ENCODE data around the gene PXYLP1. TPM values are rescaled to one million over a fixed set of nuclear protein-coding genes. Genes with fewer than 3 reads are reported as not detected.

The PXYLP1 gene
- total RNA-seq, 1 donor: 6.5 TPM

GRCh38 chr3:141266797-141267555, 35.4 kb downstream of the PXYLP1 start:
- DNase-seq (ENCODE audit: insufficient read length, low spot score, missing footprints): no peak
- no peak overlapping the region for H3K4me3 ChIP-seq (ENCODE audit: insufficient read depth, low read length)
- no peaks in the 10 kb centered on the region for H3K36me3 ChIP-seq (ENCODE audit: insufficient read depth, low read length)
- no peak overlapping the region for H2AFZ ChIP-seq (ENCODE audit: low read length)
- no peaks in the 10 kb centered on the region for H3K27me3 ChIP-seq (ENCODE audit: insufficient read depth, low read length)
- TF ChIP-seq, protein P1, sequence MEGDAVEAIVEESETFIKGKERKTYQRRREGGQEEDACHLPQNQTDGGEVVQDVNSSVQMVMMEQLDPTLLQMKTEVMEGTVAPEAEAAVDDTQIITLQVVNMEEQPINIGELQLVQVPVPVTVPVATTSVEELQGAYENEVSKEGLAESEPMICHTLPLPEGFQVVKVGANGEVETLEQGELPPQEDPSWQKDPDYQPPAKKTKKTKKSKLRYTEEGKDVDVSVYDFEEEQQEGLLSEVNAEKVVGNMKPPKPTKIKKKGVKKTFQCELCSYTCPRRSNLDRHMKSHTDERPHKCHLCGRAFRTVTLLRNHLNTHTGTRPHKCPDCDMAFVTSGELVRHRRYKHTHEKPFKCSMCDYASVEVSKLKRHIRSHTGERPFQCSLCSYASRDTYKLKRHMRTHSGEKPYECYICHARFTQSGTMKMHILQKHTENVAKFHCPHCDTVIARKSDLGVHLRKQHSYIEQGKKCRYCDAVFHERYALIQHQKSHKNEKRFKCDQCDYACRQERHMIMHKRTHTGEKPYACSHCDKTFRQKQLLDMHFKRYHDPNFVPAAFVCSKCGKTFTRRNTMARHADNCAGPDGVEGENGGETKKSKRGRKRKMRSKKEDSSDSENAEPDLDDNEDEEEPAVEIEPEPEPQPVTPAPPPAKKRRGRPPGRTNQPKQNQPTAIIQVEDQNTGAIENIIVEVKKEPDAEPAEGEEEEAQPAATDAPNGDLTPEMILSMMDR (IDR thresholded peaks at IDR 0.05; ENCODE audit: extremely low read depth, low read depth, low read length): no peak
- H4K20me1 ChIP-seq (ENCODE audit: insufficient read depth, low read length): no peaks in the 10 kb centered on the region
- peaks cover 9% of the 10 kb centered on the region for H3K4me1 ChIP-seq (ENCODE audit: insufficient read depth, low read length)
- no peak overlapping the region for H3K4me2 ChIP-seq (ENCODE audit: insufficient read depth, low read length)
- H3K9me3 ChIP-seq (ENCODE audit: low read depth, low read length): no peaks in the 10 kb centered on the region
- no peaks in the 10 kb centered on the region for H3K79me2 ChIP-seq (ENCODE audit: insufficient read depth, low read length)
- no peak overlapping the region for H3K27ac ChIP-seq (ENCODE audit: low read depth, low read length)

DNA sequence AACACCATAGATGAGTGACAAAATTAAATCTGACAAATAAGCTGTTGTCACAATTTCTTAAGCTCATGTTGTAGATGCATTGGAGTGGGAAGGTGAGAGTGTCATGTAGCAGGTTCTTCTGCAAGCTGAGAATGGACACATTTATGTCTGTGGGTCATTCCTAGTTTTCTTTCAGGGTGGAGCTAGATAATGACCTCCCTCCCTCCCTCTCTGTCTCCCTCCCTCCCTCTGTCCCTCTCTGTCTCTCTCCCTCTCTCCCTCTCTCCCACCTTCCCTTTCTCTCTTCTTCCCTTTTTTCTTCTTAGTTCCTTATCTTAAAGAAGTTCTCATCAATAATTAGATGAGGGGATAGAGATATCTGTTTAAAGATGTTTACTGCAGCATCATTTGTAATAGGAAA, 36.0 kb downstream of the PXYLP1 start:
- no peaks in the 10 kb centered on the region for H3K27me3 ChIP-seq (ENCODE audit: insufficient read depth, low read length)
- no peak overlapping the region for H3K27ac ChIP-seq (ENCODE audit: low read depth, low read length)
- no peaks in the 10 kb centered on the region for H3K79me2 ChIP-seq (ENCODE audit: insufficient read depth, low read length)
- H3K4me1 ChIP-seq (ENCODE audit: insufficient read depth, low read length): peaks cover 2% of the 10 kb centered on the region
- no peaks in the 10 kb centered on the region for H3K36me3 ChIP-seq (ENCODE audit: insufficient read depth, low read length)
- no peak overlapping the region for H3K4me3 ChIP-seq (ENCODE audit: insufficient read depth, low read length)
- H3K4me2 ChIP-seq (ENCODE audit: insufficient read depth, low read length): no peak overlapping the region
- TF ChIP-seq, protein P1 (IDR thresholded peaks at IDR 0.05; ENCODE audit: extremely low read depth, low read depth, low read length): no peak
- H4K20me1 ChIP-seq (ENCODE audit: insufficient read depth, low read length): no peaks in the 10 kb centered on the region
- DNase-seq (ENCODE audit: insufficient read length, low spot score, missing footprints): no peak
- no peaks in the 10 kb centered on the region for H3K9me3 ChIP-seq (ENCODE audit: low read depth, low read length)
- no peak overlapping the region for H2AFZ ChIP-seq (ENCODE audit: low read length)

GRCh38 chr3:141268306-141268705, 36.7 kb downstream of the PXYLP1 start:
- Histone ChIP-seq H2AFZ (ENCODE audit: low read length) (no peak overlapping the region), H3K27ac (ENCODE audit: low read depth, low read length) (no peak overlapping the region), H3K27me3 (ENCODE audit: insufficient read depth, low read length) (no peaks in the 10 kb centered on the region), H3K4me3 (ENCODE audit: insufficient read depth, low read length) (no peak overlapping the region), H4K20me1 (ENCODE audit: insufficient read depth, low read length) (no peaks in the 10 kb centered on the region), H3K4me1 (ENCODE audit: insufficient read depth, low read length) (no peaks in the 10 kb centered on the region), H3K79me2 (ENCODE audit: insufficient read depth, low read length) (no peaks in the 10 kb centered on the region), H3K36me3 (ENCODE audit: insufficient read depth, low read length) (no peaks in the 10 kb centered on the region), H3K4me2 (ENCODE audit: insufficient read depth, low read length) (no peak overlapping the region), H3K9me3 (ENCODE audit: low read depth, low read length) (no peaks in the 10 kb centered on the region)
- DNase-seq (ENCODE audit: insufficient read length, low spot score, missing footprints): no peak
- TF ChIP-seq, protein P1 (IDR thresholded peaks at IDR 0.05; ENCODE audit: extremely low read depth, low read depth, low read length): no peak

DNA sequence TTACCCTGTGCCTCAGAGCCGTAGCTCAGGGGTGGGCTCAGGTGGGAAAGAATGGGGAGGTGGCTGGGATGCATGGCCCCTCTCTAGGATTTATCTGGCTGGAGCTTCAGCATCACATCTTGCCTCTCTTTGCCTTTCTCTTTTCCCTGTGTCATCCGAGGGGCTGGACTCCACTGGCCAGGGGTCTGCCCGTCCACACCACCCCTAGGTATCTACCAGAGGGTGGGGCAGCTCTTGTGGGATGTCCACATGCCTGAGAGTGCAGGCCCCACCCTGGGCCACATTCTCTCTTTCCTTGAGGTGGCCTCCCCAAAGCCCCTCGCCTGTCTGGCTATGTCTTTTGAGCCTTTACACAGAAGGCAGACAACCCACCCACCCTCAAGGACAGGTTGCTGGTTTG, 37.2 kb downstream of the PXYLP1 start:
- Histone ChIP-seq H3K4me2 (ENCODE audit: insufficient read depth, low read length) (no peak overlapping the region), H3K27ac (ENCODE audit: low read depth, low read length) (no peak overlapping the region), H3K36me3 (ENCODE audit: insufficient read depth, low read length) (no peaks in the 10 kb centered on the region), H3K4me1 (ENCODE audit: insufficient read depth, low read length) (no peaks in the 10 kb centered on the region), H2AFZ (ENCODE audit: low read length) (no peak overlapping the region), H3K4me3 (ENCODE audit: insufficient read depth, low read length) (no peak overlapping the region), H3K9me3 (ENCODE audit: low read depth, low read length) (no peaks in the 10 kb centered on the region), H4K20me1 (ENCODE audit: insufficient read depth, low read length) (no peaks in the 10 kb centered on the region), H3K27me3 (ENCODE audit: insufficient read depth, low read length) (no peaks in the 10 kb centered on the region), H3K79me2 (ENCODE audit: insufficient read depth, low read length) (no peaks in the 10 kb centered on the region)
- DNase-seq (ENCODE audit: insufficient read length, low spot score, missing footprints): no peak
- TF ChIP-seq, protein P1 (IDR thresholded peaks at IDR 0.05; ENCODE audit: extremely low read depth, low read depth, low read length): no peak

Data from osteoblast (primary cell).